Stomach (tissue), 9 donors: Measurements from ENCODE around the gene TRIM16. TPM values are rescaled to one million over a fixed set of nuclear protein-coding genes. Genes with fewer than 3 reads are reported as not detected.

Source experiments
- DNase-seq, 2 donors: peaks; one replicate each; pipeline versions ENCODE4 v3.0.0 to v3.0.0-alpha.2; 2013 to 2019
- H3K27ac ChIP-seq, 5 donors: fragments of 200-600 bp in 4 of 5; sonication (generic) in 4 of 5; one replicate each; pipeline ENCODE4 v1.5.1; 2013 to 2019; ENCODE audit warnings: mild to moderate bottlenecking in 1 of 5, moderate library complexity in 1 of 5
- H3K27me3 ChIP-seq, 3 donors: fragments of 200-600 bp; sonication (generic); one replicate each; pipeline ENCODE4 v1.5.1; 2017 to 2019; ENCODE audit warnings: mixed run types in 1 of 3
- H3K36me3 ChIP-seq, 4 donors: fragments of 200-600 bp; sonication (generic); 1 replicate in 3 of 4; 2 replicates in 1 of 4; pipeline ENCODE4 v1.5.1; 2016 to 2019
- H3K4me1 ChIP-seq, 4 donors: fragments of 200-600 bp; sonication (generic); one replicate each; pipeline ENCODE4 v1.5.1; 2016 to 2019
- H3K4me3 ChIP-seq, 4 donors: fragments of 200-600 bp; sonication (generic) in 3 of 4; one replicate each; pipeline ENCODE4 v1.5.1; 2016 to 2019; ENCODE audit warnings: mild to moderate bottlenecking in 1 of 4
- H3K9me3 ChIP-seq, 4 donors: fragments of 200-600 bp; sonication (generic); one replicate each; pipeline ENCODE4 v1.5.1; 2016 to 2019
- CTCF ChIP-seq, 7 experiments: fragments of 450-650 bp in 4 of 7; fragments of 200-600 bp in 3 of 7; sonication (generic) in 3 of 7; IDR thresholded peaks; one replicate each; pipeline ENCODE4 v1.5.1; 2016 to 2019; ENCODE audit warnings: antibody characterized with exemption in 7 of 7, control low read depth in 2 of 7, mild to moderate bottlenecking in 1 of 7
- EP300 ChIP-seq: sonication (generic); formaldehyde crosslinking; IDR thresholded peaks from one replicate; pipeline ENCODE4 v1.6.1; 2017; ENCODE audit warnings: antibody characterized with exemption
- POLR2A ChIP-seq, 4 donors: fragments of 450-650 bp; IDR thresholded peaks; one replicate each; pipeline ENCODE4 v1.6.1; 2016; ENCODE audit warnings: antibody characterized with exemption in 4 of 4, control low read depth in 2 of 4, mild to moderate bottlenecking in 1 of 4, moderate library complexity in 1 of 4
- POLR2AphosphoS5 ChIP-seq, 3 donors: sonication (generic); formaldehyde crosslinking; IDR thresholded peaks; one replicate each; pipeline ENCODE4 v1.6.1; 2016; ENCODE audit warnings: antibody characterized with exemption in 3 of 3
- WGBS, 5 donors: extraction: QIAGEN DNeasy Blood & Tissue Kit in 3 of 5; methylation state at CpG; one replicate each; pipeline versions ENCODE4 v1.1.5 to v1.1.7; 2013 to 2018; 5-methylcytosine and 5-hydroxymethylcytosine counted together
- intact Hi-C: fragments of 100-400 bp; cut with DNase I; formaldehyde crosslinking; loops from one replicate; pipeline ENCODE4 v1.15.1; 2023; ENCODE audit warnings: low total_unique reads
- polyA plus RNA-seq, 3 donors: library from polyadenylated mRNA; stranded (reverse); fragments of 200-250 nt; gene quantifications; one replicate each; pipeline ENCODE4 v1.2.3, GENCODE V29; 2013
- total RNA-seq, 5 donors: library from RNA; depleted of rRNA; stranded (reverse); fragments of >200 nt; gene quantifications; one replicate each; pipeline versions ENCODE4 v1.1.0 to v1.2.3, GENCODE V29; 2014 to 2016
- donor health status: healthy with polysubstance abuse.
- donor health status: Bipolar disorder and iron deficiency.
- donor health status: healthy.

TRIM16 gene
- total and polyA plus RNA-seq, 8 donors = 1.2 to 82.9 (median 35.4) TPM

DNA sequence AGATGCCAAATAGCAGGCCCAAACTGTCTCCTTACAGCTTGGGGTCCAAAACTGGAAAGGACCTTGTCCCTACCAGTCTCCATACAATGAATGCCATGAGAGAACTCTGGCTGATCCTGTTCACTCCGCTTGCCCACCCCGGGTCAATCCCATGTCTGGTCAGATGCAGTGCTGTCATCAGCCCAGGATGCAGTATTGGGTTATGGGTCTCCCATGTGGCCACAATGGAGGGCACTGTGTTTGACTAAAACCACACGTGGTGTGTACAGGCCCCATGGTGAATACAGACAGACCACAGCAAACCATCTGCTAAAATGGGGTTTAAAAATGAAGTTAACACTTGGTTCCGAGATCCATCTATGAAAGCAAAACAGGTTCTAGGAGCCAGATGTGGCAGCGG lies 20.4 kb downstream of the TRIM16 start:
- Histone ChIP-seq H3K36me3 (peaks cover 0 to 6% (median 0%) of the 10 kb centered on the region in 4 donors), H3K27me3 (no peaks in the 10 kb centered on the region), H3K9me3 (no peaks in the 10 kb centered on the region), H3K4me1 (peaks cover 4 to 17% (median 16%) of the 10 kb centered on the region in 4 donors), H3K27ac (no peak overlapping the region), H3K4me3 (no peak overlapping the region)
- intact Hi-C loops = no loop called here
- TF ChIP-seq EP300 = no peak
- TF ChIP-seq POLR2AphosphoS5 (IDR thresholded peaks at IDR 0.05) = no peak
- TF ChIP-seq CTCF (IDR thresholded peaks at IDR 0.05) = no peak
- no peak for TF ChIP-seq POLR2A (IDR thresholded peaks at IDR 0.05)
- no peak for DNase-seq
- 95 to 99% (median 97%) methylated on average over 5 of the region's 5 CpGs for WGBS, 5 donors

- no peaks in the 10 kb centered on the region for H3K9me3 ChIP-seq
- no peak overlapping the region for H3K4me3 ChIP-seq
- WGBS, 5 donors = 72 to 90% (median 83%) methylated on average over 6 of the region's 6 CpGs
- DNase-seq = no peak
- intact Hi-C loops = no loop called here
- peaks cover 4 to 18% (median 16%) of the 10 kb centered on the region in 4 donors for H3K4me1 ChIP-seq
- no peaks in the 10 kb centered on the region for H3K27me3 ChIP-seq
- TF ChIP-seq EP300 (no peak), POLR2AphosphoS5 (IDR thresholded peaks at IDR 0.05) (no peak), CTCF (IDR thresholded peaks at IDR 0.05) (no peak), POLR2A (IDR thresholded peaks at IDR 0.05) (no peak)
- peaks cover 0 to 6% (median 0%) of the 10 kb centered on the region in 4 donors for H3K36me3 ChIP-seq
- no peak overlapping the region for H3K27ac ChIP-seq
Observed at GRCh38 chr17:15663176-15663575, 20.9 kb downstream of the TRIM16 start.

GRCh38 chr17:15662681-15663080 lies 21.4 kb downstream of the TRIM16 start:
- 70 to 88% (median 78%) methylated on average over 3 of the region's 3 CpGs for WGBS, 5 donors
- TF ChIP-seq POLR2AphosphoS5 (IDR thresholded peaks at IDR 0.05) = no peak
- Histone ChIP-seq H3K36me3 (peaks cover 0 to 6% (median 0%) of the 10 kb centered on the region in 4 donors), H3K27me3 (no peaks in the 10 kb centered on the region), H3K4me3 (no peak overlapping the region), H3K4me1 (peaks cover 4 to 18% (median 16%) of the 10 kb centered on the region in 4 donors), H3K9me3 (no peaks in the 10 kb centered on the region), H3K27ac (no peak overlapping the region)
- DNase-seq = no peak
- intact Hi-C loops = no loop called here

- no peak overlapping the region for H3K4me3 ChIP-seq
- H3K36me3 ChIP-seq = peaks cover 0 to 6% (median 0%) of the 10 kb centered on the region in 4 donors
- peaks cover 4 to 23% (median 17%) of the 10 kb centered on the region in 4 donors for H3K4me1 ChIP-seq
- peak overlapping the region; percentile 42 to 61 (median 52) for H3K27ac ChIP-seq
- 47 to 62% (median 55%) methylated on average over 3 of the region's 3 CpGs for WGBS, 5 donors
- DNase-seq = peak in 1 of 2 donors; percentile 25
- intact Hi-C loops = no loop called here
- no peaks in the 10 kb centered on the region for H3K27me3 ChIP-seq
- no peaks in the 10 kb centered on the region for H3K9me3 ChIP-seq
- TF ChIP-seq POLR2AphosphoS5 (IDR thresholded peaks at IDR 0.05) (no peak), EP300 (no peak), CTCF (IDR thresholded peaks at IDR 0.05) (no peak)
Observed at GRCh38 chr17:15660077-15660476, 24.0 kb downstream of the TRIM16 start.

- 37 to 71% (median 52%) methylated on average over 4 of the region's 4 CpGs for WGBS, 5 donors
- Histone ChIP-seq H3K4me3 (no peak overlapping the region), H3K9me3 (no peaks in the 10 kb centered on the region), H3K4me1 (peaks cover 4 to 23% (median 17%) of the 10 kb centered on the region in 4 donors), H3K27ac (peak overlapping the region; percentile 42 to 61 (median 52)), H3K27me3 (no peaks in the 10 kb centered on the region), H3K36me3 (peaks cover 0 to 6% (median 0%) of the 10 kb centered on the region in 4 donors)
- no peak for TF ChIP-seq EP300
- peak in 2 of 3 donors; percentile 57 to 85 for TF ChIP-seq POLR2AphosphoS5 (IDR thresholded peaks at IDR 0.05)
- intact Hi-C loops = no loop called here
- DNase-seq = peak; percentile 85 to 86
Observed at GRCh38 chr17:15659663-15660062, 24.4 kb downstream of the TRIM16 start.
